Ectodermal cell (in vitro differentiated cells): ENCODE data around the gene FBF1.
A peak's percentile ranks its signal among the peaks of the same experiment; 100 is the strongest.

Experiments
- H3K27ac ChIP-seq: 2 replicates; pipeline ENCODE4 v1.7.0; 2013; ENCODE audit warnings: mild to moderate bottlenecking, low read depth, low read length; ENCODE audit not compliant: insufficient read depth, poor library complexity, severe bottlenecking
- H3K27me3 ChIP-seq: 2 replicates; pipeline ENCODE4 v1.7.0; 2013; ENCODE audit warnings: mild to moderate bottlenecking, low read length; ENCODE audit not compliant: insufficient read depth, control insufficient read depth, poor library complexity, severe bottlenecking
- H3K36me3 ChIP-seq: one replicate; pipeline ENCODE4 v1.7.0; 2013; ENCODE audit warnings: low read length; ENCODE audit not compliant: control insufficient read depth, insufficient read depth
- H3K4me1 ChIP-seq: one replicate; pipeline ENCODE4 v1.7.0; 2013; ENCODE audit warnings: low read length; ENCODE audit not compliant: control insufficient read depth, insufficient read depth
- H3K4me3 ChIP-seq: 2 replicates; pipeline ENCODE4 v1.7.0; 2013; ENCODE audit warnings: low read depth, low read length, control low read depth; ENCODE audit not compliant: insufficient read depth
- H3K9me3 ChIP-seq: 2 replicates; pipeline ENCODE4 v1.7.0; 2013; ENCODE audit warnings: mild to moderate bottlenecking, low read length, moderate library complexity; ENCODE audit not compliant: control insufficient read depth
- WGBS, 2 experiments: methylation state at CpG; one replicate each; pipeline ENCODE4 v1.1.7; 2013; ENCODE audit warnings: missing lambda C conversion rate in 2 of 2; 5-methylcytosine and 5-hydroxymethylcytosine counted together

The FBF1 gene

DNA sequence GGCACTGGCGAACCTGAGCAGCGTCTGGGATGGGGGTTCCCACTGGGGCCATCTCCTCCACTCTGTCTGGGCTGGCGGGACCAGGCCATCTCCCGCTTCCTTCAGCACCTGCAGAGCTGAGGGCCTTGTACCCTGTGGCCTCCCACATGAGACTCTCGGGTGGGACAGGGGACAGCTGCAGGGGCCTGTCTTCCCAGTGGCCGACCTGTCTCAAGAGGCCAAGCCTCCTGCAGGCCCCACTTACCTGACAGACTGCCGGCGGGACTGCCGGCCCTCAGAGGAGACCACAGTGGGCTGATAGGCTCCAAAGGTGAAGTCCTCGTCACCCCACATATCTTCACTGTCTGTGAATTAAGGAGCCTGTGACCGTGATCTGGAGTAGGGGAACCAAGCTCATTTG lies 15.7 kb downstream of the FBF1 start:
- no peaks in the 10 kb centered on the region for H3K9me3 ChIP-seq
- H3K4me1 ChIP-seq = no peaks in the 10 kb centered on the region
- no peak overlapping the region for H3K4me3 ChIP-seq
- H3K36me3 ChIP-seq = no peaks in the 10 kb centered on the region
- no peaks in the 10 kb centered on the region for H3K27me3 ChIP-seq
- no peak overlapping the region for H3K27ac ChIP-seq
- WGBS, 2 experiments = 92 to 95% methylated on average over 11 of the region's 11 CpGs

DNA sequence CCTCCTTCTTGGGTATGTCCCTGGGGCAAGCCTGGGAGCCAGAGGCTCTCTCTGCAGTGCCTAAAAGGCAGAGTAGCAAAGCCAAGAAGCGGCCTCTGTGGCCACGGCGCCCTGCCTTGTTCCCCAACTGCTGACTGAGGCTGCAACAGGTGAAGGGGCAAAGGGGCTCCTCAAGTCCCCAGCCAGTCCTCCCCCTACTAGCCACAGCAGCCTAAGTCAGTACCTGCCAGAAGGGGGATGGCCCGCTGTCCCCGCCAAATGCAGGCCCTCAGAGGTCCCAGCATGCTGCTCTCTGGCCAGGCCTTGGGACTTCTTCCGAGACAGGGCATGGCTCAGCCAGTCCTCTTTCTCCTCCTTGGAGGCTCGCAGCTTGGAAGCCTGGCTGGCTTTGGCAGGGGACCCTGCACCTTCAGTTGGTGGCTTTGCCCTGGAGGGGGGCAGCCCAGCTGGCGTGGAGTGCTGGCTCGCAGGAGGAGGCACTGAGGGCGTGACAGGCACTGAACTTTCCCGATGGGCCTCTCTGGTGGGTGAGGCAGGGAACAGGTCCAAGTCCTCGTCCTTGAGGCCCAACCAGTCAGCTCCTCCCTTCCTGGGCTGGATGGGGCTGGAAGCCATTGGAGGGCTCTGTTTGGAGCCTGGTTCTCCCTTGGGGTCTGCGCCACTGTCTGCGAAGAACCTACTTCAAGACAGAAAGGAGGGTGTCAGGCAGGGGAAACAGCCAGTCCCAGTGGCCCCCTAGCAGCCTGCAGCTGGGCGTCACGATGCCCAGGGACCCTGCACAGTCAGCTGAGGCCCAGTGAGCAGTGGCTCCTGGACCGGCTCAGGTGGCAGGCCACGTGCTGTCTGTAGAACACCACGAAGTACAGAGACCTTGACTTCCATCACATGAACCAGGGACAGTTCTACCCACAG lies 17.6 kb downstream of the FBF1 start:
- Histone ChIP-seq H3K4me1 (no peaks in the 10 kb centered on the region), H3K36me3 (no peaks in the 10 kb centered on the region), H3K27ac (no peak overlapping the region), H3K9me3 (no peaks in the 10 kb centered on the region), H3K4me3 (no peak overlapping the region), H3K27me3 (no peaks in the 10 kb centered on the region)
- WGBS, 2 experiments = 91 to 95% methylated on average over 19 of the region's 19 CpGs

DNA sequence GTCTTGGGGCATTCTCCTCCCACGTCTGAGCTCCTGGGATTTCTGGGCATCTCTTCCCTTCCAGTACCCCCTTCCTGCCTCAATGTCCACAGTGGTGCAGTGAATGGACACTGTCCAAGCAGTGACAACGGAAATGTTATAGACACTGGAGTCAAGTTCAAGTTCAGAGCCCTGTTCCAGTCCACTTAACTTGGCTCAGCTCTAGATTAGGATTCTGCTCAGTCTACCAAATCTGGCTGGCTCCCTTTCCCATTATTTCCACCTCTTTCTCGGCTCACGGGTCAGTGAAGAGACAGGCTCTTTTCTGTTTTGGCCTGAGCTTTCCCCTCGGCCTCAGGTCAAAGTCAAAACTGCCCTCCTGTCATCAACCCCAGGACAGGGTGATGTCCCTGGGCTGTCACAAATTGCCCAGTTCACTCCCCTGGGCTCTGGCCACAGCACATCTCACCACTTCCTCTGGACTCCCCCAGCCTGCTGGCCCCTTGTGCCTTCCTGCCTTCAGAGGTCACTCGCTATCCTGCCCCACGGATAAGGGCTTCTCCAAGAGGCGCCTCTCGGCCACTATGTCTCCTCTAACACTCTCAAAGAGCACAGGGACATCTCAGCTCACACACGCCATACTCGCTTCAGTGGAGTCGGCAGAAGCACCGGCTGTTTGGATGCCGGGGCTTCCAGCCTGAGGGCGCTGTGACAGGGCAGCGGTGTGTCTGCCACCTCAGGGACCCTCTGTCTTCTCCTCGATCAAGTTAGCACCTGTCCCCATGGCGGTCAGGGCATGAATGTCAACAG lies 18.5 kb downstream of the FBF1 start:
- H3K4me1 ChIP-seq = no peaks in the 10 kb centered on the region
- WGBS, 2 experiments = 93% methylated on average over 18 of the region's 18 CpGs
- no peaks in the 10 kb centered on the region for H3K27me3 ChIP-seq
- H3K9me3 ChIP-seq = no peaks in the 10 kb centered on the region
- H3K4me3 ChIP-seq = no peak overlapping the region
- H3K27ac ChIP-seq = no peak overlapping the region
- no peaks in the 10 kb centered on the region for H3K36me3 ChIP-seq

DNA sequence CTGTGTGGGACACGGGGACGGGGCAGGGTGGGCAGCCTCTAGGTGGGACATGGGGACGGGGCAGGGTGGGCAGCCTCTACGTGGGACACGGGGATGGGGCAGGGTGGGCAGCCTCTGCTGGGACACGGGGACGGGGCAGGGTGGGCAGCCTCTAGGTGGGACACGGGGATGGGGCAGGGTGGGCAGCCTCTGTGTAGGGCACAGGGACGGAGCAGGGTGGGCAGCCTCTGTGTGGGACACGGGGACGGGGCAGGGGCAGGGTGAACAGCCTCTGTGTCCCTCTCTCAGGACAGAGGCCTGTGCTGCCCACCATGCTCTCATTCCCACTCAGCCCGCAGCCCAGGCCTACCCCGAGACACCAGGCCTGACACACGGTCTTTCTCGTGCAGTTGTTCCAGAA lies 19.2 kb downstream of the FBF1 start:
- 95% methylated on average over 15 of the region's 15 CpGs for WGBS, 2 experiments
- H3K36me3 ChIP-seq = no peaks in the 10 kb centered on the region

DNA sequence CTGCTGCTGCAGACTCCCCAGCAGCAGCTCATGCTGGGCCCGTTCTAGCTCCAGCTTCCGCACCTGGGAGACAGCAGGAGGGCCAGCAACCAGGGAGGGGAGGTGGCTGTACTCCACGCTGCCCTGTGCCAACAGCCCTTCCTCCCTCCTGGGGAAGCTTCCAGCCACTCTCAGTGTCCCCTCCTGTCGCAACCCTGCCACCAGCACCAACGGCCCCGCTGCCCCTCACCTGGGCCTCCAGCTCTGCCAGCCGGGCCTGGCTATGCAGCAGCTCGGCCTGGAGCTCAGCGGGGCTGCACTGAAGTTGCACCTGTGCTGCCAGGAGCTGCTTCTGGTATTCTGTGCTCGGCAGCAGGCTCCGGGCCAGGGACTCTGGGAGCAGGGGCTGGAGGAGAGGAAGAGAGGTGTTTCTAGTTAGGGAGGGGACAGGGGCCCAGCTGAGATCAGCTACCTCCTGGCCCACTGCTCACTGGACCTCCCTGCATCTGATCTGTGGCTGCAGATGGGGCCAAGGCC lies 20.7 kb downstream of the FBF1 start:
- Histone ChIP-seq H3K27ac (no peak overlapping the region), H3K27me3 (no peaks in the 10 kb centered on the region), H3K36me3 (no peaks in the 10 kb centered on the region), H3K9me3 (no peaks in the 10 kb centered on the region), H3K4me1 (no peaks in the 10 kb centered on the region), H3K4me3 (no peak overlapping the region)
- WGBS, 2 experiments = 85 to 87% methylated on average over 11 of the region's 11 CpGs

More for the DNA sequence above, 19.2 kb downstream of the FBF1 start:
- Histone ChIP-seq H3K4me1 (no peaks in the 10 kb centered on the region), H3K9me3 (no peaks in the 10 kb centered on the region), H3K4me3 (no peak overlapping the region), H3K27ac (no peak overlapping the region), H3K27me3 (no peaks in the 10 kb centered on the region)

DNA sequence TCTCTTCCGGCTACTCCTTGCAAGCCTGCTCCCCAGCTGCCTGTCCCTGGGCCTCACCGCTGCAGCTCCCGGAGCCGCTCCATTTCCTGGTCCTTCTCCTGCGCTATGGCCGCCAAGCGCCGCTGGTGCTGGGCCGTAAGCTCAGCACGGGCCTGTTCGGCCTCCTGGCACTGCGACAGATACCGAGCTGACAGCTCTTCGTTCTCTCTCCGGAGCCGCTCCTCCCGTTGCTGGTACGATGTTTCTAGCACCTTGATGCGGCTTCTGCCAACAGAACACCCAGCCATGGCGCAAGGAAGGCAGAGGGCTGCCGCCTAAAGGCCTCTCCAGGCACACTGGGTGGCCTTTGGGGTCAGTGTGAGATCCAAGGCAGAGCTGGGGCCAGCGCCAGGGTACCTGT lies 21.2 kb downstream of the FBF1 start:
- Histone ChIP-seq H3K36me3 (no peaks in the 10 kb centered on the region), H3K27me3 (no peaks in the 10 kb centered on the region), H3K27ac (no peak overlapping the region), H3K4me1 (no peaks in the 10 kb centered on the region), H3K9me3 (no peaks in the 10 kb centered on the region), H3K4me3 (no peak overlapping the region)
- WGBS, 2 experiments = 95% methylated on average over 22 of the region's 22 CpGs

DNA sequence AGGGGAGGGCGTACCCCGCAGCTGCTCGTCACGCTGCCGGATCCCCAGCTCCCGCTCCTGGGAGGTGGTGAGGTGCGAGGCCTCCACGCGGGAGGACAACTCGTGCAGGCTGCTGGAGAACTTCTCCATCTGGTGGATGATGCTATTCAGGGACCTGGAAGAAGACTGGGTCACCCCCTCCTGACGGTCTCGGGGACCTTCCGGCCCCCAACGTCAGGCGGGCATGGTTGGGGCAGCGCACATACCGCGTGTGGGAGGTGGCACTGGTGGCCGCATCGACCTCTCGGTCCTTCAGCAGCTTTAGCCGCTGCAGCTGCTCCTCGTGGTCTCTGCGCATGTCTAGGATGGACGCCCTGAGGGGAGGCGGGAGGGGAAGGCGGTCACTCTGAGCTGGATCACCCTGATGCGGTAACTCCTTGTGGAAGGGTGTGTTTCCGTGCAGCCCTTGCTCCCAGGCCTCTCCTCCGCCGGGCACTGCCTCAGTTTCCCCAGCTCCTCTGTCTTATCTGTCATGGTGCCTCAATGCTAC lies 22.9 kb downstream of the FBF1 start:
- 96% methylated on average over 31 of the region's 31 CpGs for WGBS, 2 experiments
- no peaks in the 10 kb centered on the region for H3K4me1 ChIP-seq
- H3K9me3 ChIP-seq = no peaks in the 10 kb centered on the region
- no peak overlapping the region for H3K27ac ChIP-seq
- H3K27me3 ChIP-seq = no peaks in the 10 kb centered on the region
- H3K4me3 ChIP-seq = no peak overlapping the region
- no peaks in the 10 kb centered on the region for H3K36me3 ChIP-seq

DNA sequence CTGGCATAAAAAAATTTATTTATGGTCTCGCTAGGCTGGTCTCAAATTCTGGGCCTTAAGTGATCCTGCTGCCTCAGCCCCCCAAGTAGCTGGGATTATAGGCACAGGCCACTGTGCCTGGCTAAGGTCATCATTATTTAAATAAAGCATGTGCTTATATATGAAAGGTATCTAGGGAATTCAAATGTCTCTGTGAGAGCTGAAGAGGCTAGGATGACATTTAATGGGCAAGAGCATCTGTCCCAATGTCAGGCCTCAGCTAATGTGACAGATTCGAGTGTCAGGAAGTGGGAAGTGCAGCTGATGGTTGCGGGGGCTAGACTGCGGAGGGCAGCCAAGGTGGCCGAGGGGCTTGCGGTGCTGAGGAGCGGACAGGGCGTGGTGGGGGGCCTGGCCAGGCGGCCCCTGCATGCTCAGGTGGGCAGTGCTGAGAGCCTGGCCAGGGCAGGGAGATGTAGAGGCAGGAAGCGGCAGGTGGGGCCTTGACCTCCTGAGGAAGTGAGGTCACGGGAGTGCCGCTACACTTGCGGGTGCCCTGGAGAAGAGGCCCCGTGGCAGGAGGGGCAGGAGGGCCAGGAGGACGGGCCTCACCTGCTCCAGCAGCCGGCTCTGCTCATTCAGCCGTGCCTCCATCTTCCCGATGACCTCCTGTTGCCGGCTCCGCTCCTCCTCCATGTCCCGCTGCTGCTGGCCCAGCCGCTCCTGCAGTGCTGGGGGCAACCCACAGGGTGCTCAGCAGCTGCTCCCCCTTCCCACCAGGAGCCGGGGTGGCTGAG lies 23.5 kb downstream of the FBF1 start:
- WGBS, 2 experiments = 90 to 91% methylated on average over 23 of the region's 23 CpGs
- Histone ChIP-seq H3K27ac (no peak overlapping the region), H3K9me3 (no peaks in the 10 kb centered on the region), H3K27me3 (no peaks in the 10 kb centered on the region), H3K36me3 (no peaks in the 10 kb centered on the region), H3K4me3 (no peak overlapping the region), H3K4me1 (no peaks in the 10 kb centered on the region)

DNA sequence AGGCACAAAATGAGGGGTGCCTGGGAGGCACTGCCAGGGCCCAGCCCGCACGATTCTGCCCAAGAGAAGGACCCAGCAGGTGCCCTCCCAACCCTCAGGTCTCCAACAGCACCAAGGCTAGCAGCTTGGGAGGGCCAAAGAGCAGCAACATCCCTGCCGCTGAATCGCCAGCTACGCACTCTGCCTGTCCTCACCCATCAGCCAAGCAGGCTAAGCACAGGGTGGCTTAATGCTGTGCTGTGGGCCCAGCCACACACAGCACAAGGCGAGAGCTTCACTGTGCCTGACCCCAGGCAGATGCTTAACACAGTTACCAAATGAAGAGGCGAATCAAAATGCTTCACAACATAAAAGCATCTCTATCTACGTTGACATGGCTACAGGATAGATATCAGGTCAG lies 25.6 kb downstream of the FBF1 start:
- H3K27ac ChIP-seq = peak overlapping the region; percentile 26
- WGBS, 2 experiments = 78 to 80% methylated on average over 8 of the region's 8 CpGs

More for the DNA sequence above, 25.6 kb downstream of the FBF1 start:
- Histone ChIP-seq H3K9me3 (no peaks in the 10 kb centered on the region), H3K36me3 (no peaks in the 10 kb centered on the region), H3K27me3 (no peaks in the 10 kb centered on the region), H3K4me1 (peaks cover 4% of the 10 kb centered on the region), H3K4me3 (no peak overlapping the region)
